GM21423 (cell line): ENCODE data around the gene DIAPH1.

Experiments
- ATAC-seq: cut with Tn5 transposase; IDR thresholded peaks from one replicate; pipeline ENCODE4 v1.9.1; 2021; ENCODE audit warnings: mild to moderate bottlenecking, moderate library complexity; ENCODE audit not compliant: unreplicated experiment

DIAPH1 gene

GRCh38 chr5:141485321-141486055 is 133.3 kb downstream of the DIAPH1 start:
- ATAC-seq, result no peak

GRCh38 chr5:141484641-141485311 is 134.0 kb downstream of the DIAPH1 start, which contains the start of gene PCDHGC4:
Gene PCDHGC4 (plus strand): TSS chr5:141485030. CDS start chr5:141485174, 144 bp downstream.
- no peak for ATAC-seq

DNA sequence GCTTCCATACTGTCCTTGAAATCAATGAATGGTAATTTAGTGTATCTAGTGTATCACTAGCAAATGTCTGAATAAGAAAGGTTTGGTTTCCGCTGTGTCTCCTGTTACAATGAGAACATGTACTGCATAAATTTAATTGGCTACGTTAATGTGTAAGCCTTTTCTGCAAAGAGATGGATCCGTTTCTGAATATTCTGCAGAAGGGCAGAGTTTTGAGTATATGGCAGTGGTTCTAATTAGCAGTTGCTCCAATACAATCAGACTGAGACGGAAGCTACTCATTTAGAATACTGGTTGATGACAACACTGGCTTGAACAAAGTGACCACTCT is 134.5 kb downstream of the DIAPH1 start:
- ATAC-seq, result no peak

- ATAC-seq, result no peak
Observed at GRCh38 chr5:141483902-141484301, 134.9 kb downstream of the DIAPH1 start.

DNA sequence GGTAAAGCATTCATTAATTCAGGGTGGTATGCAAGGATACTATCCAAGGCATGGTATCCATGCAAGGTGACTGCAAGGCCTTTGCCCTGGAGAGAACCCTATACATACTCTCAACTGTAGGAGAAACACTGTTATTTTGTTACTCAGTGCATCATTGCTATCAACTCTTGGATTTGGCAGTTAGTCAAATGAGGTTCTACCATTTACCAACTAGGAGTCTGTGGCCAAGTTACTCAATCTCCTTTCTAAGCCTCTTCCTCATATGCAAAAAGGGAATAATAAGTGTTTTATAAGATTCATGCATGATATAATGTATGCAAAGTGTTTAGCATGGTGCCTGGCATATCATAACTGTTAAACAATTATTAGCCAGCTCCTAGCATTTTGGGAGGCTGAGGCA is 139.0 kb downstream of the DIAPH1 start:
- no peak for ATAC-seq

- ATAC-seq, result no peak
Observed at GRCh38 chr5:141478321-141478945, 140.4 kb downstream of the DIAPH1 start.

- no peak for ATAC-seq
Observed at GRCh38 chr5:141477815-141478214, 141.0 kb downstream of the DIAPH1 start.

DNA sequence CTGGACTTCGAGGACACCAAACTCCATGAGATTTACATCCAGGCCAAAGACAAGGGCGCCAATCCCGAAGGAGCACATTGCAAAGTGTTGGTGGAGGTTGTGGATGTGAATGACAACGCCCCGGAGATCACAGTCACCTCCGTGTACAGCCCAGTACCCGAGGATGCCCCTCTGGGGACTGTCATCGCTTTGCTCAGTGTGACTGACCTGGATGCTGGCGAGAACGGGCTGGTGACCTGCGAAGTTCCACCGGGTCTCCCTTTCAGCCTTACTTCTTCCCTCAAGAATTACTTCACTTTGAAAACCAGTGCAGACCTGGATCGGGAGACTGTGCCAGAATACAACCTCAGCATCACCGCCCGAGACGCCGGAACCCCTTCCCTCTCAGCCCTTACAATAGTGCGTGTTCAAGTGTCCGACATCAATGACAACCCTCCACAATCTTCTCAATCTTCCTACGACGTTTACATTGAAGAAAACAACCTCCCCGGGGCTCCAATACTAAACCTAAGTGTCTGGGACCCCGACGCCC is 141.7 kb downstream of the DIAPH1 start:
- no peak for ATAC-seq

DNA sequence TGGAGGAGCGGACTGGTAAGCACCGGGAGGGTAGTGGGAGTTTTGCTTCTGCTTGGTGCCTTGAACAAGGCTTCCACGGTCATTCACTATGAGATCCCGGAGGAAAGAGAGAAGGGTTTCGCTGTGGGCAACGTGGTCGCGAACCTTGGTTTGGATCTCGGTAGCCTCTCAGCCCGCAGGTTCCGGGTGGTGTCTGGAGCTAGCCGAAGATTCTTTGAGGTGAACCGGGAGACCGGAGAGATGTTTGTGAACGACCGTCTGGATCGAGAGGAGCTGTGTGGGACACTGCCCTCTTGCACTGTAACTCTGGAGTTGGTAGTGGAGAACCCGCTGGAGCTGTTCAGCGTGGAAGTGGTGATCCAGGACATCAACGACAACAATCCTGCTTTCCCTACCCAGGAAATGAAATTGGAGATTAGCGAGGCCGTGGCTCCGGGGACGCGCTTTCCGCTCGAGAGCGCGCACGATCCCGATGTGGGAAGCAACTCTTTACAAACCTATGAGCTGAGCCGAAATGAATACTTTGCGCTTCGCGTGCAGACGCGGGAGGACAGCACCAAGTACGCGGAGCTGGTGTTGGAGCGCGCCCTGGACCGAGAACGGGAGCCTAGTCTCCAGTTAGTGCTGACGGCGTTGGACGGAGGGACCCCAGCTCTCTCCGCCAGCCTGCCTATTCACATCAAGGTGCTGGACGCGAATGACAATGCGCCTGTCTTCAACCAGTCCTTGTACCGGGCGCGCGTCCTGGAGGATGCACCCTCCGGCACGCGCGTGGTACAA is 142.5 kb downstream of the DIAPH1 start:
- peak; percentile 16 for ATAC-seq

DNA sequence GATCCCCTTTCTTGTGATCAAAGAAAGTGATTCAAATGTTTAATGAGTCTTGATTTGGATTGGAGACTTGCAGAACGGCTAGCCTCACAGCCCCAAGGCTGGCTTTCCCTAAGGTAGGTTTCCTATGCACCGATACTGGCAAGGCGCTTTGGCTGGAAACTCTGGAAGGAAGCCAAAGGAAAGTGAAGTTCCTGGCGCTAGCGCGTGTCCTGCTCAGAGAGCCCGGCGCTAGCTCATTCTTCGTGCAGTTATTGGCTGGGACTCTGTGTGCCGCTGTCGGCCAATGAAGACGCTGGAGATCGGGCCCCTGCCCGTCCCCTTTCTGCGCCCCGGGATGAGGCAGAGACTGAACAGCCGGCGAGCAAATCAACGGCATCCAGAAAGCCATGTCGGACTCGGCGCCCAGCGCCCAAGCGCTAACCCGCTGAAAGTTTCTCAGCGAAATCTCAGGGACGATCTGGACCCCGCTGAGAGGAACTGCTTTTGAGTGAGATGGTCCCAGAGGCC is 143.1 kb downstream of the DIAPH1 start, which contains the start of gene PCDHGC3:
TSS of gene PCDHGC3 (plus strand) at position 342 of the 507 bp plus-strand sequence. CDS start at position 493, 151 bp downstream.
- ATAC-seq, result peak; percentile 95

- no peak for ATAC-seq
Observed at GRCh38 chr5:141465351-141465750, 153.4 kb downstream of the DIAPH1 start.
